RWPE1 (cell line): Measurements from ENCODE around the gene ALKBH8.
"Not testable (repeated sequence)": the region's sequence is repeated elsewhere in the genome, so short reads cannot be mapped to it uniquely, and the experiment has no call there.

Experiments
- CTCF ChIA-PET: fragments of 350-600 bp; sonication (Branson Sonifier 250); formaldehyde crosslinking; extraction: SDS; loops from one replicate; lab custom pipeline; 2021; lab: Yijun Ruan, JAX
- POLR2A ChIA-PET: fragments of 400-600 bp; formaldehyde crosslinking; extraction: SDS; loops from one replicate; lab custom pipeline; 2020; ENCODE audit warnings: antibody characterized with exemption; ENCODE audit not compliant: low non-redundant PET; lab: Yijun Ruan, JAX
- DNase-seq: peaks from one replicate; pipeline ENCODE4 v3.0.0; 2012; ENCODE audit warnings: low spot score
- H3K27ac ChIP-seq: fragments of 450-650 bp; 2 replicates; pipeline ENCODE4 v1.5.1; 2017
- CTCF ChIP-seq: fragments of 450-650 bp; conservative IDR thresholded peaks from 2 replicates; pipeline ENCODE4 v1.5.1; 2017; ENCODE audit warnings: low read depth, mild to moderate bottlenecking

ALKBH8 gene

GRCh38 chr11:107538239-107538638, 27.3 kb downstream of the ALKBH8 start:
- ChIA-PET CTCF (no interaction called here), POLR2A (no interaction called here)
- H3K27ac ChIP-seq: no peak overlapping the region
- no peak for DNase-seq
- TF ChIP-seq CTCF: no peak

- DNase-seq, H3K27ac ChIP-seq, POLR2A ChIA-PET, CTCF ChIA-PET: not testable (repeated sequence)
Observed at GRCh38 chr11:107537155-107537554, 28.4 kb downstream of the ALKBH8 start.

GRCh38 chr11:107526197-107526596, 39.3 kb downstream of the ALKBH8 start:
- H3K27ac ChIP-seq: no peak overlapping the region
- ChIA-PET CTCF (no interaction called here), POLR2A (no interaction called here)
- TF ChIP-seq CTCF: no peak
- DNase-seq: no peak

GRCh38 chr11:107508858-107509244, 56.7 kb downstream of the ALKBH8 start:
- TF ChIP-seq CTCF: no peak
- ChIA-PET CTCF (no interaction called here), POLR2A (no interaction called here)
- H3K27ac ChIP-seq: no peak overlapping the region
- no peak for DNase-seq

GRCh38 chr11:107508201-107508857, 57.2 kb downstream of the ALKBH8 start:
- ChIA-PET CTCF (interaction anchor here (0.6 kb wide), 1 partner anchor 175 kb away, joined by 3 read pairs; no protein-coding TSS in a partner anchor), POLR2A (no interaction called here)
- no peak overlapping the region for H3K27ac ChIP-seq

GRCh38 chr11:107505647-107506225, 59.8 kb downstream of the ALKBH8 start:
- no peak overlapping the region for H3K27ac ChIP-seq
- POLR2A ChIA-PET: no interaction called here
- DNase-seq: no peak
- no peak for TF ChIP-seq CTCF
- CTCF ChIA-PET: no interaction called here

More at GRCh38 chr11:107508201-107508857, 57.2 kb downstream of the ALKBH8 start:
- no peak for DNase-seq
- no peak for TF ChIP-seq CTCF

GRCh38 chr11:107504981-107505380, 60.6 kb downstream of the ALKBH8 start:
- POLR2A ChIA-PET: no interaction called here
- H3K27ac ChIP-seq: no peak overlapping the region
- no peak for DNase-seq
- CTCF ChIA-PET: no interaction called here
- no peak for TF ChIP-seq CTCF
